B cell (primary cell): Measurements from ENCODE around the gene RNF10. TPM values are rescaled to one million over a fixed set of nuclear protein-coding genes. Genes with fewer than 3 reads are reported as not detected.

ENCODE experiments used
- ATAC-seq: fragments of 200-7000 bp; cut with Tn5 transposase; one replicate; pipeline ENCODE4 v1.10.0; 2021; ENCODE audit warnings: low read depth, mild to moderate bottlenecking, moderate number of reproducible peaks, moderate library complexity
- CTCF ChIA-PET: fragments of 350-600 bp; sonication (Branson Sonifier 250); formaldehyde crosslinking; loops from one replicate; lab custom pipeline; 2021; ENCODE audit warnings: antibody characterized with exemption, inconsistent platforms; lab: Charles Lee
- POLR2A ChIA-PET: fragments of 350-600 bp; sonication (Branson Sonifier 250); formaldehyde crosslinking; loops from one replicate; lab custom pipeline; 2021; ENCODE audit warnings: antibody characterized with exemption; lab: Charles Lee
- DNase-seq: peaks from one replicate; pipeline ENCODE4 v3.0.0; 2013
- H2AFZ ChIP-seq: 2 replicates; pipeline ENCODE4 v1.6.1; 2012; ENCODE audit warnings: mild to moderate bottlenecking, low read depth, low read length; ENCODE audit not compliant: insufficient read depth, poor library complexity, severe bottlenecking
- H3K27ac ChIP-seq, 2 donors: 1 replicate in 1 of 2; 2 replicates in 1 of 2; pipeline ENCODE4 v1.5.1; 2012 to 2013; ENCODE audit warnings: low read length in 2 of 2, mild to moderate bottlenecking in 2 of 2, moderate library complexity in 1 of 2
- H3K27me3 ChIP-seq, 4 experiments: fragments of 200-600 bp in 1 of 4; sonication (generic) in 1 of 4; replicated peaks in 1 of 4; 1 replicate in 2 of 4; 2 replicates in 2 of 4; pipeline versions ENCODE4 v1.6.1 to v1.7.0; 2013 to 2016; ENCODE audit warnings: low read length in 3 of 4, mild to moderate bottlenecking in 2 of 4, mixed read lengths in 1 of 4, moderate library complexity in 1 of 4; ENCODE audit not compliant: insufficient read depth in 4 of 4, control insufficient read depth in 3 of 4; ENCODE audit errors: control extremely low read depth in 1 of 4
- H3K36me3 ChIP-seq, 2 experiments: replicated peaks in 1 of 2; 1 replicate in 1 of 2; 2 replicates in 1 of 2; pipeline versions ENCODE4 v1.6.1 to v1.7.1; 2013; ENCODE audit warnings: low read length in 1 of 2; ENCODE audit not compliant: insufficient read depth in 2 of 2, control insufficient read depth in 1 of 2; ENCODE audit errors: control extremely low read depth in 1 of 2, extremely low read depth in 1 of 2
- H3K4me1 ChIP-seq, 2 donors: fragments of 200-600 bp in 1 of 2; sonication (generic) in 1 of 2; 1 replicate in 1 of 2; 2 replicates in 1 of 2; pipeline versions ENCODE4 v1.5.1 to v1.6.1; 2013 to 2017; ENCODE audit warnings: low read length in 2 of 2; ENCODE audit not compliant: control insufficient read depth in 2 of 2, insufficient read depth in 2 of 2
- H3K4me2 ChIP-seq: replicated peaks from 2 replicates; pipeline ENCODE3; 2012; ENCODE audit warnings: mild to moderate bottlenecking, low read depth, low read length; ENCODE audit not compliant: poor library complexity, severe bottlenecking
- H3K4me3 ChIP-seq, 5 experiments: fragments of 200-600 bp in 1 of 5; sonication (generic) in 1 of 5; 1 replicate in 3 of 5; 2 replicates in 2 of 5; pipeline versions ENCODE4 v1.5.1 to v1.7.0; 2011 to 2016; ENCODE audit warnings: low read length in 4 of 5, mild to moderate bottlenecking in 4 of 5, low read depth in 2 of 5, control low read depth in 1 of 5, moderate library complexity in 1 of 5; ENCODE audit not compliant: insufficient read depth in 1 of 5; ENCODE audit errors: control extremely low read depth in 1 of 5, extremely low read depth in 1 of 5
- H3K79me2 ChIP-seq: fragments of 200-600 bp; sonication (generic); one replicate; pipeline ENCODE4 v1.6.0; 2016; ENCODE audit warnings: low read length; ENCODE audit not compliant: control insufficient read depth, insufficient read depth
- H3K9ac ChIP-seq: fragments of 200-600 bp; sonication (generic); 2 replicates; pipeline ENCODE4 v1.6.1; 2017; ENCODE audit warnings: mild to moderate bottlenecking, low read length, moderate library complexity
- H3K9me3 ChIP-seq, 3 donors: one replicate each; pipeline versions ENCODE4 v1.6.1 to v1.7.1; 2013; ENCODE audit warnings: low read length in 2 of 3; ENCODE audit not compliant: control insufficient read depth in 2 of 3, insufficient read depth in 1 of 3; ENCODE audit errors: control extremely low read depth in 1 of 3
- H4K20me1 ChIP-seq: 2 replicates; pipeline ENCODE4 v1.6.0; 2012; ENCODE audit warnings: mild to moderate bottlenecking, low read length; ENCODE audit not compliant: insufficient read depth, control insufficient read depth, poor library complexity, severe bottlenecking
- H3K27ac Mint-ChIP-seq: one replicate; pipeline ENCODE4 v1.8.0; 2021; ENCODE audit warnings: mixed read lengths
- H3K27me3 Mint-ChIP-seq: one replicate; pipeline ENCODE4 v1.8.0; 2021; ENCODE audit warnings: mixed read lengths
- H3K4me1 Mint-ChIP-seq: one replicate; pipeline ENCODE4 v1.8.0; 2021; ENCODE audit warnings: mixed read lengths
- H3K4me3 Mint-ChIP-seq: one replicate; pipeline ENCODE4 v1.8.0; 2021; ENCODE audit warnings: mixed read lengths
- H3K9me3 Mint-ChIP-seq: one replicate; pipeline ENCODE4 v1.8.0; 2022; ENCODE audit warnings: mixed read lengths; ENCODE audit not compliant: insufficient read depth
- CTCF ChIP-seq: fragments of 200-600 bp; IDR thresholded peaks from one replicate; pipeline ENCODE4 v1.8.0; 2022; ENCODE audit warnings: antibody characterized with exemption, mild to moderate bottlenecking
- EZH2 ChIP-seq: IDR thresholded peaks from 2 replicates; pipeline ENCODE4 v1.6.1; 2012; ENCODE audit warnings: borderline replicate concordance, low read depth, mild to moderate bottlenecking, moderate library complexity, low read length; ENCODE audit not compliant: insufficient read depth, poor library complexity, severe bottlenecking
- WGBS: methylation state at CpG from one replicate; pipeline ENCODE4 v1.1.5; 2013; ENCODE audit warnings: missing lambda C conversion rate; ENCODE audit not compliant: insufficient coverage; 5-methylcytosine and 5-hydroxymethylcytosine counted together
- intact Hi-C: fragments of 100-400 bp; cut with micrococcal nuclease; formaldehyde crosslinking; loops from one replicate; pipeline ENCODE4 v1.10.0; 2022
- polyA plus RNA-seq: library from polyadenylated mRNA; depleted of rRNA; stranded (reverse); fragments of >200 nt; gene quantifications from 2 replicates; pipeline ENCODE4 v1.2.3, GENCODE V29; 2012
- total RNA-seq, 2 donors: library from RNA; stranded (reverse); fragments of 120-200 nt in 1 of 2; gene quantifications; 1 replicate in 1 of 2; 2 replicates in 1 of 2; pipeline versions ENCODE4 v1.2.3 to v1.2.4, GENCODE V29; 2013 to 2022

RNF10 gene
- total and polyA plus RNA-seq, 2 donors (not counting 1 experiment from before 2014, with no cell fraction given), result 163 to 236 TPM

GRCh38 chr12:120557589-120557988 is 23.4 kb downstream of the RNF10 start:
- H3K4me1 ChIP-seq, result peaks cover 0 to 2% of the 10 kb centered on the region in 2 donors
- H3K4me1 Mint-ChIP-seq, result peaks cover 2% of the 10 kb centered on the region
- no peak overlapping the region for H2AFZ ChIP-seq
- no peak overlapping the region for H3K4me3 Mint-ChIP-seq
- H3K79me2 ChIP-seq, result peaks cover 35% of the 10 kb centered on the region
- no peak overlapping the region for H3K9ac ChIP-seq
- intact Hi-C loops, result no loop called here
- ChIA-PET CTCF (no interaction called here), POLR2A (no interaction called here)
- H3K27ac Mint-ChIP-seq, result peak overlapping the region; percentile 26
- peaks cover 28% of the 10 kb centered on the region for H4K20me1 ChIP-seq
- no peak overlapping the region for H3K4me2 ChIP-seq
- no peaks in the 10 kb centered on the region for H3K9me3 Mint-ChIP-seq
- H3K4me3 ChIP-seq, result no peak overlapping the region
- 100% methylated on average over 1 of the region's 2 CpGs for WGBS
- peaks cover 23 to 64% of the 10 kb centered on the region in 2 experiments for H3K36me3 ChIP-seq
- no peaks in the 10 kb centered on the region for H3K27me3 ChIP-seq
- ATAC-seq (no peak), DNase-seq (no peak)
- H3K9me3 ChIP-seq, result no peaks in the 10 kb centered on the region
- TF ChIP-seq CTCF (no peak), EZH2 (no peak)
- H3K27me3 Mint-ChIP-seq, result no peaks in the 10 kb centered on the region
- H3K27ac ChIP-seq, result no peak overlapping the region

DNA sequence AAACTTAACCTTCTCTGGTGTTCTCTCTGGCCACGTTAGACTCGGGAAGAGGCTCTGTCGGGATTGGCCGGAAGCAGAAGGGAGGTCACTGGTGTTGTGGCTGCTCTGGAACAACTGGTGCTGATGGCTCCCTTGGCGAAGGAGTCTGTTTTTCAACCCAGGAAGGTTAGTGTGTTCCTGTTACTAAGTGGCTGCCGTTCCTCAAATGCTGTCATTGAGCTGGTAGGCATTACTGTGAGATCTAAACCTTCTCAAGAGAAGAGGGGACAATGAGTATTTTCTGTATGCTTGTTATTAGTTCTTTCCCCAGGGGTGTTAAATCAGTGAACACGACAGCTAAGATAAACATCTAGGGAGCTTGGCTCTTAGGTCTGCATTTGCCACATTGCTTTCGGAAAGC is 28.8 kb downstream of the RNF10 start:
- no peak overlapping the region for H3K27ac Mint-ChIP-seq
- Histone ChIP-seq H2AFZ (no peak overlapping the region), H4K20me1 (peaks cover 22% of the 10 kb centered on the region), H3K27ac (no peak overlapping the region), H3K79me2 (peaks cover 27% of the 10 kb centered on the region), H3K9me3 (no peaks in the 10 kb centered on the region), H3K4me3 (no peak overlapping the region), H3K27me3 (no peaks in the 10 kb centered on the region), H3K36me3 (peaks cover 34 to 82% of the 10 kb centered on the region in 2 experiments), H3K4me2 (no peak overlapping the region), H3K9ac (no peak overlapping the region), H3K4me1 (no peaks in the 10 kb centered on the region)
- no peak overlapping the region for H3K4me3 Mint-ChIP-seq
- ChIA-PET POLR2A (interaction anchor here (0.7 kb wide), 1 partner anchor 19 kb away, joined by 3 read pairs; the partner anchor contains the start of gene POP5), CTCF (no interaction called here)
- DNase-seq, result no peak
- ATAC-seq, result no peak
- no peaks in the 10 kb centered on the region for H3K9me3 Mint-ChIP-seq
- no peaks in the 10 kb centered on the region for H3K4me1 Mint-ChIP-seq
- H3K27me3 Mint-ChIP-seq, result no peaks in the 10 kb centered on the region
- TF ChIP-seq CTCF, result no peak
- no peak for TF ChIP-seq EZH2
- 98% methylated on average over 8 of the region's 8 CpGs for WGBS
- intact Hi-C loops, result no loop called here
